MCF 10A (cell line): ENCODE data around the gene NR3C2. TPM values are rescaled to one million over a fixed set of nuclear protein-coding genes. Genes with fewer than 3 reads are reported as not detected.

ENCODE experiments used
- BruUV-seq: library from RNA; stranded (reverse); fragments of 400-500 nt; replicated peaks from 2 replicates; lab custom pipeline; 2021; lab: Mats Ljungman, UMichigan
- CTCF ChIA-PET: fragments of 300-600 bp; sonication (Branson Sonifier 250); formaldehyde crosslinking; extraction: SDS; loops from one replicate; lab custom pipeline; 2021; ENCODE audit warnings: antibody characterized with exemption, inconsistent platforms; lab: Yijun Ruan, JAX
- POLR2A ChIA-PET: fragments of 300-600, 350-650 bp; sonication (Branson Sonifier 250); formaldehyde crosslinking; extraction: SDS; loops from one replicate; lab custom pipeline; 2020; ENCODE audit warnings: antibody characterized with exemption, inconsistent platforms; lab: Yijun Ruan, JAX
- DNase-seq: peaks from one replicate; pipeline ENCODE4 v3.0.0-alpha.2; 2018; ENCODE audit not compliant: unreplicated experiment
- H3K27ac Mint-ChIP-seq: one replicate; pipeline ENCODE4 v1.8.0; 2022; ENCODE audit warnings: mild to moderate bottlenecking, low read depth, mixed read lengths; ENCODE audit not compliant: unreplicated experiment
- H3K27me3 Mint-ChIP-seq: one replicate; pipeline ENCODE4 v1.8.0; 2022; ENCODE audit warnings: mixed read lengths; ENCODE audit not compliant: insufficient read depth, unreplicated experiment
- H3K36me3 Mint-ChIP-seq: one replicate; pipeline ENCODE4 v1.8.0; 2022; ENCODE audit warnings: mild to moderate bottlenecking, moderate library complexity, mixed read lengths; ENCODE audit not compliant: insufficient read depth, unreplicated experiment
- H3K4me1 Mint-ChIP-seq: one replicate; pipeline ENCODE4 v1.8.0; 2022; ENCODE audit warnings: mixed read lengths; ENCODE audit not compliant: insufficient read depth, unreplicated experiment
- H3K4me3 Mint-ChIP-seq: one replicate; pipeline ENCODE4 v1.8.0; 2022; ENCODE audit warnings: mild to moderate bottlenecking, moderate library complexity, mixed read lengths; ENCODE audit not compliant: unreplicated experiment
- H3K9me3 Mint-ChIP-seq: one replicate; pipeline ENCODE4 v1.8.0; 2022; ENCODE audit warnings: mixed read lengths; ENCODE audit not compliant: unreplicated experiment
- intact Hi-C: fragments of 100-400 bp; cut with micrococcal nuclease; formaldehyde crosslinking; loops from 2 replicates; pipeline ENCODE4 v1.14.1; 2022
- total RNA-seq: library from RNA; stranded (reverse); gene quantifications from 2 replicates; pipeline ENCODE4 v1.2.3, GENCODE V29; 2022
- TF ChIP-seq, protein P1 (sequence below): fragments of 200-600 bp; IDR thresholded peaks from one replicate; pipeline ENCODE4 v1.8.0; 2022; ENCODE audit warnings: antibody characterized with exemption, mild to moderate bottlenecking; ENCODE audit not compliant: unreplicated experiment

The NR3C2 gene
- total RNA-seq, 1 experiment from 2014 or later, result 0.21 TPM

DNA sequence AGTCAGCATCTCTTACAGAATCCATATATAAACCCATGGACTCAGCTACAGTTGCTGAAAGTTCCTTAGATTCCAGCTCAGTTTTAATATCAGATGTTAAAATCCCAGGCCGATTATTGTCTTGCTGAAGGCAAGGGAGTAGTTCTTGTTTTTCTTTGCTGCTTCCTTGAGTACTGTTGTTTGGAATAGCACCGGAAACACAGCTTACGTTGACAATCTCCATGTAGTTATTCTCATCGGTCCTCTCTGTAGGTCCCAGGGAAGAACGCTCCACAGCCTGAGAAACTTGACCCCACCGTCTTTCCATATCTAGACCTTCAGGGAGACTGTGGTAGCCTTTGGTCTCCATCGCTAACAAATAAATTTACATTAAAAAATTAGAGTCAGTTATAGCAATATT, 5.7 kb downstream of the NR3C2 start:
- no peaks in the 10 kb centered on the region for H3K9me3 Mint-ChIP-seq
- no peaks in the 10 kb centered on the region for H3K27me3 Mint-ChIP-seq
- ChIA-PET POLR2A (no interaction called here), CTCF (interaction anchor here (0.6 to 1.2 kb wide), 2 partner anchors 207 to 1086 kb away, joined by 3 read pairs; no protein-coding TSS in a partner anchor)
- peaks cover 8% of the 10 kb centered on the region for H3K4me1 Mint-ChIP-seq
- no peak overlapping the region for H3K4me3 Mint-ChIP-seq
- TF ChIP-seq, protein P1, sequence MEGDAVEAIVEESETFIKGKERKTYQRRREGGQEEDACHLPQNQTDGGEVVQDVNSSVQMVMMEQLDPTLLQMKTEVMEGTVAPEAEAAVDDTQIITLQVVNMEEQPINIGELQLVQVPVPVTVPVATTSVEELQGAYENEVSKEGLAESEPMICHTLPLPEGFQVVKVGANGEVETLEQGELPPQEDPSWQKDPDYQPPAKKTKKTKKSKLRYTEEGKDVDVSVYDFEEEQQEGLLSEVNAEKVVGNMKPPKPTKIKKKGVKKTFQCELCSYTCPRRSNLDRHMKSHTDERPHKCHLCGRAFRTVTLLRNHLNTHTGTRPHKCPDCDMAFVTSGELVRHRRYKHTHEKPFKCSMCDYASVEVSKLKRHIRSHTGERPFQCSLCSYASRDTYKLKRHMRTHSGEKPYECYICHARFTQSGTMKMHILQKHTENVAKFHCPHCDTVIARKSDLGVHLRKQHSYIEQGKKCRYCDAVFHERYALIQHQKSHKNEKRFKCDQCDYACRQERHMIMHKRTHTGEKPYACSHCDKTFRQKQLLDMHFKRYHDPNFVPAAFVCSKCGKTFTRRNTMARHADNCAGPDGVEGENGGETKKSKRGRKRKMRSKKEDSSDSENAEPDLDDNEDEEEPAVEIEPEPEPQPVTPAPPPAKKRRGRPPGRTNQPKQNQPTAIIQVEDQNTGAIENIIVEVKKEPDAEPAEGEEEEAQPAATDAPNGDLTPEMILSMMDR, result no peak
- BruUV-seq, result no TSS peak
- H3K27ac Mint-ChIP-seq, result no peak overlapping the region
- intact Hi-C loops, result no loop called here
- H3K36me3 Mint-ChIP-seq, result no peaks in the 10 kb centered on the region
- DNase-seq, result no peak

DNA sequence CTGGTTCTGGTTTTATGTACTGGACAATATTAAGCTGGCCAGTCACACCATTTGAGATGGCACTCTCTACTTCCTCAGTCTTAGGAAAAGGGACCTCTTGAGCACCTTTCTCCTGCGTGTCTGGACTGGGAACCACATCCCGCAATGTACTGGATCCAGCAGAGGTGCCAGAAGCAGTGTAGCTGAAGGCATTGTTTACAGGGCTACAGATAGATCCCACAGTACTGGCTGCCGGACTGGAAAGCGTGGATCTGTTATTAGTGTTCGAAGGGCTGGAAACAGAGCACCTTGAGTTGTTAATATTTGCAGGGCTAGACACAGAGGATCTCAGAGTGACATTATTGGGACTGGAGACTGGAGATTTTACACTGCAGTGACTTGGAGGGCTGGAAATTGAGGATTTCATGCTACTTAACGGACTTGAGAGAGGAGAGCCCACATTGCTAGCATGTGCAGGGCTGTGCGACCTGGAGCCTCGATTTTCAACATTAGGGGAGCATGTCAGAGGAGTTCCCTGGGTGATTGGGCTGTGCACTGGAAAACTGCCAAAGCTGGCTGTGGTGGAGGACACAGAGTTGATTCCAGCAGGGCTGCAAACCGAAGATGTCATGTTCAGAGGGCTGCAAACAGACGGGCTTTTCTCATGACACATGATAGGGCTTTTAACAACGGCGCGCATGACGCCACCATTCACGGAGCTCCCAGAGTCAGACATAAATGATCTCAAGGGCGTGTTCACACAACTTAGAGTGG, 6.4 kb downstream of the NR3C2 start:
- POLR2A ChIA-PET, result no interaction called here

DNA sequence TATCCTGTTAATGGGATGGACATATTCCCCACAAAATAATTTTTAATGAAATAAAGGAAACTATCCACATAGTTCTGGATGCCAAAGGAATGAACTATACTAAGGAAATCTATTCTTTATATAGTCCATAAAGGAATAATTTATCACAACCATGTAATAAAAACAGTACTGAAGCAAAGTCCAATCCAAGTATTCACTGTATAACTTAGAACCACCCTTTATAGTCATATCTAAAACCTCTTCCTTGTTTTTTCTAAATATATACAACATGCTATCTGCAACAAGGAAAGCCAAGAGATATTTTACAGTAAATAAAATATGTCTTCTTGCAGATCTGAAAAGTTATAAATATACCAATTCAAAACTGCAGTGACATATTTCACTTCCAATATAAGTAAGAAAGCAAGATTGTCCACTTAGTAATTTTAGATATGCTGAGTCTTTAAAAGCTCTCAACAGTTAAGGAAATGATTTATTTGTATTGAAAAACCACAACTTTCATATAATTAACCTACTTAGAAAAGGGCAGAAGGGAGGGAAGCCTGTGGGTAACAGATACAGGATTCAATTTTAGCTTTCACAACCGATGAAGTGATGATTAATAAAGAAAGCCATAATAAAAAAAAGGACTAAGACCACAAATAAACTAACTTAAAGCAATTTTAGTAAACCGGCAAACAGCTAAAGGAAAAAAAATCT, 8.0 kb downstream of the NR3C2 start:
- CTCF ChIA-PET, result interaction anchor here (0.6 kb wide), 1 partner anchor 1039 kb away, joined by 3 read pairs; no protein-coding TSS in a partner anchor

More for the DNA sequence above, 6.4 kb downstream of the NR3C2 start:
- no peaks in the 10 kb centered on the region for H3K9me3 Mint-ChIP-seq
- TF ChIP-seq, protein P1, result no peak
- no peaks in the 10 kb centered on the region for H3K27me3 Mint-ChIP-seq
- H3K4me1 Mint-ChIP-seq, result peaks cover 1% of the 10 kb centered on the region
- BruUV-seq, result no TSS peak
- H3K4me3 Mint-ChIP-seq, result no peak overlapping the region
- no peaks in the 10 kb centered on the region for H3K36me3 Mint-ChIP-seq
- no peak for DNase-seq
- CTCF ChIA-PET, result interaction anchor here (0.6 kb wide), 1 partner anchor 207 kb away, joined by 3 read pairs; no protein-coding TSS in a partner anchor
- no peak overlapping the region for H3K27ac Mint-ChIP-seq
- intact Hi-C loops, result no loop called here

DNA sequence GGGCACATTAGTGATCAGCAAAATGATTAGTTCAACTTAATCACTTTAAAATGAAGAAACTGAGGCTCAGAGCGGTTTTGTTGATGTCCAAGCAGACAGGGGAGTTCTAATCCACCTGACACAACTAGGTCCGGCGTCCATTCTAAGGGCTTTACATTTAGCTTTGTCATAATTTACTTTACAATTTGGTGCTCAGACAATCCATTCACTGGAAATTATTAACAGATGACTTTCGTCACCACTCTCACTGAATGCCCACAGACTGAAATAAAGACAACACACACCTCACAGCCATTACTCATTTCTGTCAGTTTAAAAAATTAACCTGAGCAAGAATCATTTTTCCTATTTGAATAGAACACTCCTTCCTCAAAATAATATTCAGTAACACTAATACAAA, 10.8 kb downstream of the NR3C2 start:
- ChIA-PET CTCF (no interaction called here), POLR2A (no interaction called here)
- H3K4me3 Mint-ChIP-seq, result no peak overlapping the region
- peaks cover 4% of the 10 kb centered on the region for H3K36me3 Mint-ChIP-seq
- no peaks in the 10 kb centered on the region for H3K4me1 Mint-ChIP-seq
- TF ChIP-seq, protein P1, result no peak
- no peaks in the 10 kb centered on the region for H3K9me3 Mint-ChIP-seq
- no TSS peak for BruUV-seq
- no peaks in the 10 kb centered on the region for H3K27me3 Mint-ChIP-seq
- intact Hi-C loops, result no loop called here
- H3K27ac Mint-ChIP-seq, result no peak overlapping the region
- DNase-seq, result no peak

More for the DNA sequence above, 8.0 kb downstream of the NR3C2 start:
- Mint-ChIP-seq H3K27ac (no peak overlapping the region), H3K4me3 (no peak overlapping the region), H3K27me3 (no peaks in the 10 kb centered on the region), H3K9me3 (no peaks in the 10 kb centered on the region), H3K4me1 (no peaks in the 10 kb centered on the region), H3K36me3 (no peaks in the 10 kb centered on the region)
- POLR2A ChIA-PET, result no interaction called here
- intact Hi-C loops, result no loop called here
- DNase-seq, result no peak
- no TSS peak for BruUV-seq
- TF ChIP-seq, protein P1, result no peak
